HL-60 (cell line): Measurements from ENCODE around the gene KDM4C.

Experiments used
- DNase-seq, 2 experiments: peaks; one replicate each; pipeline ENCODE4 v3.0.0-alpha.2; 2010 to 2020; ENCODE audit warnings: low read depth in 1 of 2, low spot score in 1 of 2
- H3K27ac ChIP-seq: fragments of 250-450 bp; sonication (Bioruptor Pico); replicated peaks from 2 replicates; pipeline ENCODE4 v1.5.1; 2020; ENCODE audit warnings: mild to moderate bottlenecking, moderate library complexity
- H3K27me3 ChIP-seq: fragments of 250-450 bp; sonication (Bioruptor Pico); 2 replicates; pipeline ENCODE4 v1.5.1; 2021; ENCODE audit warnings: mild to moderate bottlenecking, moderate library complexity; ENCODE audit not compliant: insufficient read depth, poor library complexity, severe bottlenecking
- H3K4me3 ChIP-seq: replicated peaks from 2 replicates; pipeline ENCODE4 v1.5.1; 2011; ENCODE audit warnings: mild to moderate bottlenecking, control low read depth, low read length; ENCODE audit not compliant: insufficient read depth
- CTCF ChIP-seq: IDR thresholded peaks from one replicate; pipeline ENCODE4 v1.5.1; 2011; ENCODE audit warnings: low read length, control low read depth, inconsistent platforms; ENCODE audit not compliant: insufficient read depth
- GABPA ChIP-seq: IDR thresholded peaks from 2 replicates; pipeline ENCODE4 v1.6.1; 2012; ENCODE audit warnings: low read depth
- POLR2AphosphoS5 ChIP-seq: IDR thresholded peaks from 2 replicates; pipeline ENCODE4 v1.6.1; 2012; ENCODE audit warnings: low read depth
- REST ChIP-seq: IDR thresholded peaks from 2 replicates; pipeline ENCODE4 v1.6.1; 2012; ENCODE audit warnings: low read depth; ENCODE audit not compliant: insufficient replicate concordance
- SPI1 ChIP-seq: IDR thresholded peaks from 2 replicates; pipeline ENCODE4 v1.6.1; 2012; ENCODE audit warnings: low read depth, mild to moderate bottlenecking, borderline replicate concordance

Gene KDM4C

GRCh38 chr9:6818292-6818922 is 60.6 kb downstream of the KDM4C start:
- no peak overlapping the region for H3K4me3 ChIP-seq
- TF ChIP-seq POLR2AphosphoS5 (no peak), REST (no peak), CTCF (no peak), GABPA (no peak), SPI1 (no peak)
- no peak for DNase-seq

GRCh38 chr9:6819112-6819511 is 61.3 kb downstream of the KDM4C start:
- DNase-seq: no peak
- H3K27ac ChIP-seq: no peak overlapping the region
- H3K27me3 ChIP-seq: no peaks in the 10 kb centered on the region
- H3K4me3 ChIP-seq: no peak overlapping the region
- TF ChIP-seq CTCF: no peak
- TF ChIP-seq REST: no peak
- no peak for TF ChIP-seq SPI1
- no peak for TF ChIP-seq POLR2AphosphoS5
- TF ChIP-seq GABPA: no peak

More at GRCh38 chr9:6818292-6818922, 60.6 kb downstream of the KDM4C start:
- Histone ChIP-seq H3K27ac (no peak overlapping the region), H3K27me3 (no peaks in the 10 kb centered on the region)

- DNase-seq: no peak
These were observed 61.8 kb downstream of the KDM4C start for GRCh38 chr9:6819529-6819928.

More at GRCh38 chr9:6819529-6819928, 61.8 kb downstream of the KDM4C start:
- no peak overlapping the region for H3K27ac ChIP-seq
- H3K27me3 ChIP-seq: no peaks in the 10 kb centered on the region
- no peak for TF ChIP-seq SPI1
- TF ChIP-seq GABPA: no peak
- no peak for TF ChIP-seq REST
- TF ChIP-seq POLR2AphosphoS5: no peak
- no peak for TF ChIP-seq CTCF
- H3K4me3 ChIP-seq: no peak overlapping the region
